Fibroblast of lung (primary cell): ENCODE data around the gene KLF14.

Experiments
- CTCF ChIP-seq, 2 donors: IDR thresholded peaks in 1 of 2; conservative IDR thresholded peaks in 1 of 2; 1 replicate in 1 of 2; 2 replicates in 1 of 2; pipeline ENCODE4 v1.5.1; 2011 to 2012; ENCODE audit warnings: low read length in 2 of 2, control low read depth in 1 of 2, inconsistent platforms in 1 of 2, low read depth in 1 of 2, mild to moderate bottlenecking in 1 of 2
- EZH2 ChIP-seq: IDR thresholded peaks from 2 replicates; pipeline ENCODE4 v1.5.1; 2012; ENCODE audit warnings: low read length, control low read depth, mild to moderate bottlenecking; ENCODE audit errors: missing control alignments

- TF ChIP-seq CTCF (conservative IDR thresholded peaks at IDR 0.05 in 1 of 2, IDR thresholded peaks at IDR 0.05 in 1 of 2; ENCODE audit: low read depth in 1 of 2, low read length in 2 of 2) (no peak), EZH2 (no peak)
Observed at GRCh38 chr7:130768854-130769253, 34.8 kb upstream of the KLF14 start.
